Neural cell (in vitro differentiated cells): ENCODE results near the gene ZC3H6. TPM values are rescaled to one million over a fixed set of nuclear protein-coding genes. Genes with fewer than 3 reads are reported as not detected.
A peak's percentile ranks its signal among the peaks of the same experiment; 100 is the strongest.

Experiments
- H2AFZ ChIP-seq: fragments of 200-600, 300-800 bp; sonication (generic), shearing (Covaris generic); 2 replicates; pipeline ENCODE4 v1.6.0; 2014; ENCODE audit warnings: low read depth, mild to moderate bottlenecking, antibody characterized with exemption, low read length, moderate library complexity
- H3F3A ChIP-seq: fragments of 200-600 bp; shearing (Covaris generic); 2 replicates; pipeline ENCODE4 v1.6.1; 2016; ENCODE audit warnings: mild to moderate bottlenecking, moderate library complexity, mixed read lengths, antibody characterized with exemption, low read length; ENCODE audit not compliant: insufficient read depth, poor library complexity, severe bottlenecking
- H3K27ac ChIP-seq: fragments of 200-600, 300-800 bp; sonication (generic), shearing (Covaris generic); 2 replicates; pipeline ENCODE4 v1.5.1; 2014; ENCODE audit warnings: mild to moderate bottlenecking, low read length, moderate library complexity
- H3K27me3 ChIP-seq: fragments of 300-800, 200-600 bp; sonication (generic), shearing (Covaris generic); 2 replicates; pipeline ENCODE4 v1.6.0; 2014; ENCODE audit warnings: mild to moderate bottlenecking, low read depth, low read length, moderate library complexity; ENCODE audit not compliant: insufficient read depth
- H3K36me3 ChIP-seq: fragments of 300-800, 200-600 bp; sonication (generic), shearing (Covaris generic); 2 replicates; pipeline ENCODE4 v1.5.1; 2014; ENCODE audit warnings: mild to moderate bottlenecking, antibody characterized with exemption, low read length, moderate library complexity; ENCODE audit not compliant: insufficient read depth
- H3K4me2 ChIP-seq: fragments of 300-800, 200-600 bp; sonication (generic), shearing (Covaris generic); 2 replicates; pipeline ENCODE4 v1.6.0; 2014; ENCODE audit warnings: mild to moderate bottlenecking, low read length
- H3K4me3 ChIP-seq: fragments of 300-800, 200-600 bp; sonication (generic), shearing (Covaris generic); 2 replicates; pipeline ENCODE4 v1.5.1; 2014; ENCODE audit warnings: mild to moderate bottlenecking, low read length, moderate library complexity
- H3K79me2 ChIP-seq: fragments of 200-600 bp; shearing (Covaris generic); replicated peaks from 2 replicates; pipeline ENCODE4 v1.6.0; 2014; ENCODE audit warnings: mild to moderate bottlenecking, low read length, moderate library complexity; ENCODE audit not compliant: insufficient read depth
- H3K9ac ChIP-seq: fragments of 300-800, 200-600 bp; sonication (generic), shearing (Covaris generic); 2 replicates; pipeline ENCODE4 v1.6.1; 2016; ENCODE audit warnings: mild to moderate bottlenecking, low read length, mixed read lengths
- H3K9me2 ChIP-seq: fragments of 200-600 bp; shearing (Covaris generic); 2 replicates; pipeline ENCODE4 v1.6.1; 2016; ENCODE audit warnings: mild to moderate bottlenecking, low read length, mixed read lengths; ENCODE audit not compliant: insufficient read depth
- H3K9me3 ChIP-seq: fragments of 200-600, 300-800 bp; sonication (generic), shearing (Covaris generic); 2 replicates; pipeline ENCODE4 v1.6.1; 2016; ENCODE audit warnings: mild to moderate bottlenecking, mixed run types, low read length, moderate library complexity, mixed read lengths
- H4K20me1 ChIP-seq: fragments of 200-600 bp; shearing (Covaris generic); 2 replicates; pipeline ENCODE4 v1.6.1; 2016; ENCODE audit warnings: mild to moderate bottlenecking, mixed run types; ENCODE audit not compliant: insufficient read depth
- CTCF ChIP-seq: fragments of 450-650 bp; IDR thresholded peaks from 2 replicates; pipeline ENCODE4 v1.5.1; 2014; ENCODE audit warnings: antibody characterized with exemption, mild to moderate bottlenecking, moderate library complexity; ENCODE audit not compliant: poor library complexity, severe bottlenecking
- EP300 ChIP-seq: fragments of 450-650 bp; conservative IDR thresholded peaks from 2 replicates; pipeline ENCODE4 v1.6.1; 2014; ENCODE audit warnings: antibody characterized with exemption, mild to moderate bottlenecking, moderate library complexity; ENCODE audit not compliant: poor library complexity, severe bottlenecking
- EZH2 ChIP-seq: fragments of 200-600, 300-800 bp; shearing (Covaris generic), sonication (generic); IDR thresholded peaks from 2 replicates; pipeline ENCODE4 v1.6.1; 2014; ENCODE audit warnings: antibody characterized with exemption, low read length, borderline replicate concordance, mild to moderate bottlenecking; ENCODE audit not compliant: insufficient read depth, poor library complexity, severe bottlenecking
- MXI1 ChIP-seq: fragments of 450-650 bp; conservative IDR thresholded peaks from 2 replicates; pipeline ENCODE4 v1.6.1; 2014; ENCODE audit warnings: antibody characterized with exemption, mild to moderate bottlenecking; ENCODE audit not compliant: poor library complexity, severe bottlenecking
- POLR2AphosphoS5 ChIP-seq: IDR thresholded peaks from 2 replicates; pipeline ENCODE4 v1.6.1; 2012
- RAD21 ChIP-seq: fragments of 450-650 bp; conservative IDR thresholded peaks from 2 replicates; pipeline ENCODE4 v1.6.1; 2014; ENCODE audit warnings: antibody characterized with exemption, mild to moderate bottlenecking, moderate library complexity
- REST ChIP-seq: IDR thresholded peaks from 2 replicates; pipeline ENCODE4 v1.6.1; 2012; ENCODE audit warnings: borderline replicate concordance
- SMC3 ChIP-seq: fragments of 450-650 bp; conservative IDR thresholded peaks from 2 replicates; pipeline ENCODE4 v1.6.1; 2014; ENCODE audit warnings: antibody characterized with exemption, mild to moderate bottlenecking, moderate library complexity; ENCODE audit not compliant: poor library complexity
- TAF1 ChIP-seq: IDR thresholded peaks from 2 replicates; pipeline ENCODE4 v1.6.1; 2012; ENCODE audit warnings: low read depth
- polyA minus RNA-seq: library from RNA; depleted of rRNA, polyadenylated mRNA; stranded (reverse); fragments of >200 nt; gene quantifications from 2 replicates; pipeline ENCODE4 v1.2.3, GENCODE V29; 2014
- polyA plus RNA-seq: library from polyadenylated mRNA; depleted of rRNA; stranded (reverse); fragments of >200 nt; gene quantifications from 2 replicates; pipeline ENCODE4 v1.2.3, GENCODE V29; 2014

The ZC3H6 gene
- polyA plus RNA-seq (6.1 and 6.8 TPM in 2 replicates), polyA minus RNA-seq (26.1 and 34.5 TPM in 2 replicates)

GRCh38 chr2:112275311-112275886, at the start of gene ZC3H6:
TSS of gene ZC3H6 (plus strand) at chr2:112275597. CDS start at chr2:112275995, 398 bp downstream.
- peak within 1 kb of the TSS; percentile 82 for H2AFZ ChIP-seq
- peak; percentile 98 for TF ChIP-seq POLR2AphosphoS5
- TF ChIP-seq EZH2: no peak
- no peak for TF ChIP-seq RAD21
- peak; percentile 54 for TF ChIP-seq MXI1
- TF ChIP-seq EP300: peak; percentile 73
- peak; percentile 38 for TF ChIP-seq SMC3
- TF ChIP-seq TAF1: peak; percentile 96
- peak; percentile 97 for TF ChIP-seq REST
- peak; percentile 41 for TF ChIP-seq CTCF
- peaks cover 4% of the 10 kb centered on the region for H3K79me2 ChIP-seq

GRCh38 chr2:112229348-112229747, 46.0 kb upstream of the ZC3H6 start:
- H3K9me2 ChIP-seq: no peaks in the 10 kb centered on the region
- no peaks in the 10 kb centered on the region for H3F3A ChIP-seq
- TF ChIP-seq POLR2AphosphoS5 (no peak), EP300 (no peak), MXI1 (no peak), CTCF (no peak), REST (no peak), EZH2 (no peak), SMC3 (no peak), RAD21 (no peak), TAF1 (no peak)
- H4K20me1 ChIP-seq: no peaks in the 10 kb centered on the region
- H3K27me3 ChIP-seq: no peaks in the 10 kb centered on the region
- no peak overlapping the region for H3K27ac ChIP-seq
- no peak overlapping the region for H3K4me2 ChIP-seq
- no peak overlapping the region for H3K4me3 ChIP-seq
- H3K9ac ChIP-seq: no peak overlapping the region
- no peak overlapping the region for H2AFZ ChIP-seq
- H3K36me3 ChIP-seq: peaks cover 5% of the 10 kb centered on the region
- H3K79me2 ChIP-seq: no peaks in the 10 kb centered on the region
- H3K9me3 ChIP-seq: no peaks in the 10 kb centered on the region

More at GRCh38 chr2:112275311-112275886, at the start of gene ZC3H6:
- H3K9me3 ChIP-seq: no peaks in the 10 kb centered on the region
- no peaks in the 10 kb centered on the region for H3K36me3 ChIP-seq
- no peaks in the 10 kb centered on the region for H3K9me2 ChIP-seq
- H3K27ac ChIP-seq: peak within 1 kb of the TSS; percentile 99
- H3K4me2 ChIP-seq: peak within 1 kb of the TSS; percentile 79
- H3K27me3 ChIP-seq: no peaks in the 10 kb centered on the region
- H3K4me3 ChIP-seq: peak within 1 kb of the TSS; percentile 94
- H4K20me1 ChIP-seq: no peaks in the 10 kb centered on the region
- H3F3A ChIP-seq: no peaks in the 10 kb centered on the region
- peak within 1 kb of the TSS; percentile 100 for H3K9ac ChIP-seq
